ENCODE measurements around the gene ADAMTSL4. TPM values are rescaled to one million over a fixed set of nuclear protein-coding genes. Genes with fewer than 3 reads are reported as not detected.
"Not testable (repeated sequence)": the region's sequence is repeated elsewhere in the genome, so short reads cannot be mapped to it uniquely, and the experiment has no call there.

ADAMTSL4 gene
- polyA plus RNA-seq, 1 of the 3 experiments (the other 2 are of a cell fraction), result 3.4 TPM

GRCh38 chr1:150563340-150564038 lies 14.3 kb downstream of the ADAMTSL4 start (continued):
- 0 out of 2 replicates have a peak, but pooled peaks have one; percentile 21 for TF ChIP-seq SIN3A (IDR thresholded peaks at IDR 0.05; ENCODE audit: borderline replicate concordance, low read depth, low read length)
- TF ChIP-seq USF1 (IDR thresholded peaks at IDR 0.05; ENCODE audit: borderline replicate concordance, low read depth), result no peak
- TF ChIP-seq RFX5 (IDR thresholded peaks at IDR 0.05; ENCODE audit: low read length), result 0 out of 2 replicates have a peak, but pooled peaks have one; percentile 59
- TF ChIP-seq MXI1 (IDR thresholded peaks at IDR 0.05; ENCODE audit: low read depth, low read length), result 0 out of 2 replicates have a peak, but pooled peaks have one; percentile 26
- no peak for TF ChIP-seq GABPA (IDR thresholded peaks at IDR 0.05; ENCODE audit: low read depth)
- TF ChIP-seq CHD2 (IDR thresholded peaks at IDR 0.05; ENCODE audit: low read length, partially characterized antibody), result no peak
- no peak for TF ChIP-seq GATA2 (CRISPR knock-in tag; IDR thresholded peaks at IDR 0.05)
- TF ChIP-seq TEAD4 (IDR thresholded peaks at IDR 0.05; ENCODE audit: borderline replicate concordance, insufficient read depth), result no peak
- TF ChIP-seq NRF1 (IDR thresholded peaks at IDR 0.05; ENCODE audit: low read depth, low read length), result no peak
- peak; percentile 71; the same call in 1 of the 2 replicates for TF ChIP-seq NFIC (IDR thresholded peaks at IDR 0.05; ENCODE audit: borderline replicate concordance)

GRCh38 chr1:150564051-150564991 lies 15.1 kb downstream of the ADAMTSL4 start:
- no peak for DNase-seq
- H3F3A ChIP-seq (replicated peaks; ENCODE audit: insufficient read depth), result peaks cover 63% of the 10 kb centered on the region
- H3K9ac ChIP-seq, result peak overlapping the region; percentile 50; the same call in 1 of the 2 replicates
- no peak overlapping the region for H2AFZ ChIP-seq (ENCODE audit: low read depth)
- WGBS (ENCODE audit: low lambda C conversion rate), result 85% methylated on average over 5 of the region's 5 CpGs
- H4K20me1 ChIP-seq (ENCODE audit: insufficient read depth), result peaks cover 12% of the 10 kb centered on the region
- no peaks in the 10 kb centered on the region for H3K36me3 ChIP-seq (replicated peaks in 1 of 2; ENCODE audit: control insufficient read depth in 1 of 2, insufficient read depth in 2 of 2, low read length in 1 of 2)
- H3K4me1 ChIP-seq (ENCODE audit: control insufficient read depth in 1 of 2, insufficient read depth in 2 of 2, low read depth in 1 of 2, low read length in 1 of 2), result peaks cover 56 to 60% of the 10 kb centered on the region in 2 experiments
- ChIA-PET CTCF (interaction anchor here (0.9 to 6.2 kb wide), 6 partner anchors 10 to 248 kb away, joined by 3 to 142 read pairs (median 6); partner anchors contain the start of gene MCL1), POLR2A (interaction anchor here (0.6 to 8.9 kb wide), 2 partner anchors 13 to 648 kb away, joined by 4 to 149 read pairs; partner anchors contain the start of gene MCL1)
- H3K9me3 ChIP-seq, result no peaks in the 10 kb centered on the region
- no peak overlapping the region for H3K4me3 ChIP-seq (ENCODE audit: low read depth in 2 of 2, low read length in 1 of 2)
- peaks cover 85% of the 10 kb centered on the region for H3K79me2 ChIP-seq (ENCODE audit: insufficient read depth)
- H3K9me2 ChIP-seq, result no peaks in the 10 kb centered on the region
- TF ChIP-seq SMC3 (IDR thresholded peaks at IDR 0.05; ENCODE audit: low read depth, low read length), result no peak
- TF ChIP-seq RFX5 (IDR thresholded peaks at IDR 0.05; ENCODE audit: low read length), result no peak
- no peak for TF ChIP-seq YY1 (IDR thresholded peaks at IDR 0.05; ENCODE audit: low read depth)
- no peak for TF ChIP-seq FOXJ3 (CRISPR knock-in tag; IDR thresholded peaks at IDR 0.05)
- TF ChIP-seq GATA2 (CRISPR knock-in tag; IDR thresholded peaks at IDR 0.05), result no peak
- no peak for TF ChIP-seq MAX (IDR thresholded peaks at IDR 0.05; ENCODE audit: low read depth)
- no peak for TF ChIP-seq FOSL2 (IDR thresholded peaks at IDR 0.05; ENCODE audit: borderline replicate concordance, low read depth)
- no peak for TF ChIP-seq IRF3 (IDR thresholded peaks at IDR 0.05; ENCODE audit: low read depth, low read length)
- TF ChIP-seq PBX3 (IDR thresholded peaks at IDR 0.05), result no peak
- no peak for TF ChIP-seq EP300 (IDR thresholded peaks at IDR 0.05; ENCODE audit: borderline replicate concordance in 1 of 2, low read depth in 1 of 2, low read length in 1 of 2)
- TF ChIP-seq SIN3A (IDR thresholded peaks at IDR 0.05; ENCODE audit: borderline replicate concordance, low read depth, low read length), result no peak
- H3K27ac ChIP-seq (ENCODE audit: low read depth in 2 of 2, low read length in 1 of 2), result peak overlapping the region; percentile 99 to 100
- no peaks in the 10 kb centered on the region for H3K27me3 ChIP-seq (ENCODE audit: insufficient read depth)
- peak overlapping the region; percentile 81 for H3K4me2 ChIP-seq

- H3F3A ChIP-seq (replicated peaks; ENCODE audit: insufficient read depth), result peaks cover 74% of the 10 kb centered on the region
- not testable (repeated sequence) for DNase-seq; H3K36me3 ChIP-seq (replicated peaks in 1 of 2; ENCODE audit: control insufficient read depth in 1 of 2, insufficient read depth in 2 of 2, low read length in 1 of 2); H3K4me3 ChIP-seq (ENCODE audit: low read depth in 2 of 2, low read length in 1 of 2); H2AFZ ChIP-seq (ENCODE audit: low read depth); H3K27me3 ChIP-seq (ENCODE audit: insufficient read depth); H3K9ac ChIP-seq; H3K9me2 ChIP-seq; H3K9me3 ChIP-seq
- H3K79me2 ChIP-seq (ENCODE audit: insufficient read depth), result peaks cover 85% of the 10 kb centered on the region
- POLR2A ChIA-PET, result interaction anchor here (8.9 kb wide), 1 partner anchor 12 kb away, joined by 149 read pairs; the partner anchor contains the start of gene MCL1
- H3K4me1 ChIP-seq (ENCODE audit: control insufficient read depth in 1 of 2, insufficient read depth in 2 of 2, low read depth in 1 of 2, low read length in 1 of 2), result peaks cover 53 to 55% of the 10 kb centered on the region in 2 experiments
- WGBS (ENCODE audit: low lambda C conversion rate), result 93% methylated on average over 14 of the region's 14 CpGs
- peak overlapping the region; percentile 81; the same call in 1 of the 2 replicates for H3K4me2 ChIP-seq
- peaks cover 18% of the 10 kb centered on the region for H4K20me1 ChIP-seq (ENCODE audit: insufficient read depth)
- H3K27ac ChIP-seq (ENCODE audit: low read depth in 2 of 2, low read length in 1 of 2), result peak overlapping the region; percentile 99 to 100; a peak in 3 of 4 replicates
- CTCF ChIA-PET, result interaction anchor here (1.0 to 3.1 kb wide), 2 partner anchors 33 to 55 kb away, joined by 4 to 9 read pairs; no protein-coding TSS in a partner anchor
Observed at GRCh38 chr1:150565240-150565991, 16.2 kb downstream of the ADAMTSL4 start.

Data from SK-N-SH (cell line).